ENCODE data around the gene SLC38A8. TPM values are rescaled to one million over a fixed set of nuclear protein-coding genes. Genes with fewer than 3 reads are reported as not detected.

The SLC38A8 gene
- total RNA-seq, 1 experiment from 2014 or later: 0.35 TPM

DNA sequence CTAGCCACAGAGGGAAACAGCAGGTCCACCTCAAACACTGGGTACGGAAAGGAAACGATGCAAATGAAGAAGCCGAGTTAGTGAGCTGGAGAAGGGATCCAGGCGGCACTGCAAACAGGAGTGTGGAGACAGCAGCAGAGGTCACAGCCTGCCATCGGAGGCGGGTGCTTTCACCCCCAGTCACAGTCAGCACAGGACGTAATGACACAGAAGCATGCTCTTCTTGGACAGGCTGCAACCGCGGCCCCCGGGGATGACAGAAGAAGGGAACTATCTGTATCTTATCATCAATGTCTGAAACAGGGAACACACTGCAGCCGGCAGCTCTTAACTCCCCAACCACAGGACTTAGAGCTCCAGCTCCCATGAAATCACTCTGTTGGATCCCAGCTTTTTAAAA lies 16.1 kb upstream of the SLC38A8 start:
- H3K4me1 Mint-ChIP-seq: peaks cover 7 to 16% of the 10 kb centered on the region in 2 experiments
- H4K8ac ChIP-seq (replicated peaks; ENCODE audit: insufficient read length, low read depth, low read length): no peak overlapping the region
- no peak overlapping the region for H3K56ac ChIP-seq (ENCODE audit: insufficient read length, low read depth, low read length)
- no peak overlapping the region for H2BK120ac ChIP-seq (ENCODE audit: low read depth, low read length, poor library complexity, severe bottlenecking)
- no peak overlapping the region for H3K27ac Mint-ChIP-seq
- no peak overlapping the region for H3K9ac ChIP-seq (ENCODE audit: extremely low read depth, insufficient read length, low read length)
- H3K27me3 Mint-ChIP-seq (ENCODE audit: low read depth): no peaks in the 10 kb centered on the region
- H2AFZ ChIP-seq (ENCODE audit: low read length): no peak overlapping the region
- H2AK5ac ChIP-seq (ENCODE audit: insufficient read length, low read length): no peak overlapping the region
- H2BK5ac ChIP-seq (ENCODE audit: insufficient read length, low read length): no peak overlapping the region
- H3K23me2 ChIP-seq (ENCODE audit: insufficient read length, low read depth, low read length, poor library complexity, severe bottlenecking): no peaks in the 10 kb centered on the region
- TF ChIP-seq, protein P1, sequence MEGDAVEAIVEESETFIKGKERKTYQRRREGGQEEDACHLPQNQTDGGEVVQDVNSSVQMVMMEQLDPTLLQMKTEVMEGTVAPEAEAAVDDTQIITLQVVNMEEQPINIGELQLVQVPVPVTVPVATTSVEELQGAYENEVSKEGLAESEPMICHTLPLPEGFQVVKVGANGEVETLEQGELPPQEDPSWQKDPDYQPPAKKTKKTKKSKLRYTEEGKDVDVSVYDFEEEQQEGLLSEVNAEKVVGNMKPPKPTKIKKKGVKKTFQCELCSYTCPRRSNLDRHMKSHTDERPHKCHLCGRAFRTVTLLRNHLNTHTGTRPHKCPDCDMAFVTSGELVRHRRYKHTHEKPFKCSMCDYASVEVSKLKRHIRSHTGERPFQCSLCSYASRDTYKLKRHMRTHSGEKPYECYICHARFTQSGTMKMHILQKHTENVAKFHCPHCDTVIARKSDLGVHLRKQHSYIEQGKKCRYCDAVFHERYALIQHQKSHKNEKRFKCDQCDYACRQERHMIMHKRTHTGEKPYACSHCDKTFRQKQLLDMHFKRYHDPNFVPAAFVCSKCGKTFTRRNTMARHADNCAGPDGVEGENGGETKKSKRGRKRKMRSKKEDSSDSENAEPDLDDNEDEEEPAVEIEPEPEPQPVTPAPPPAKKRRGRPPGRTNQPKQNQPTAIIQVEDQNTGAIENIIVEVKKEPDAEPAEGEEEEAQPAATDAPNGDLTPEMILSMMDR (conservative IDR thresholded peaks at IDR 0.05): no peak
- H3K4me3 Mint-ChIP-seq: no peak overlapping the region; a peak in 1 of 5 replicates
- H4K20me1 ChIP-seq (ENCODE audit: control insufficient read depth, insufficient read depth, insufficient read length): no peaks in the 10 kb centered on the region
- H3K36me3 Mint-ChIP-seq (ENCODE audit: insufficient read depth in 1 of 3, low read depth in 3 of 3): peaks cover 12 to 84% (median 63%) of the 10 kb centered on the region in 3 experiments; a peak in 6 of 7 replicates
- no peak for DNase-seq
- no peak overlapping the region for H4K91ac ChIP-seq (ENCODE audit: insufficient read length, low read depth, low read length)
- H2BK15ac ChIP-seq (ENCODE audit: low read depth, low read length): no peak overlapping the region
- no peak overlapping the region for H3K4ac ChIP-seq (ENCODE audit: low read depth, low read length)
- WGBS (ENCODE audit: extremely low coverage, insufficient read length, low lambda C conversion rate): no CpG with 5 or more reads among the region's 11 CpGs
- H3K23ac ChIP-seq (ENCODE audit: insufficient read length, low read depth, low read length): no peak overlapping the region
- no peak overlapping the region for H3K4me2 ChIP-seq (ENCODE audit: insufficient read depth, insufficient read length, low read length)
- no peaks in the 10 kb centered on the region for H3K9me3 ChIP-seq (ENCODE audit: control insufficient read depth, low read depth, low read length)
- no peaks in the 10 kb centered on the region for H3K4me1 ChIP-seq (ENCODE audit: insufficient read depth, low read length)
- no peak overlapping the region for H2BK12ac ChIP-seq (ENCODE audit: insufficient read length, low read depth, low read length)
- H4K5ac ChIP-seq (ENCODE audit: insufficient read length, low read depth, low read length): no peak overlapping the region
- no peaks in the 10 kb centered on the region for H3K79me1 ChIP-seq (ENCODE audit: insufficient read depth, low read depth, low read length, poor library complexity, severe bottlenecking)
- no peak overlapping the region for H3T11ph ChIP-seq (ENCODE audit: low read length)
- H3K27me3 ChIP-seq (ENCODE audit: insufficient read depth, low read length): no peaks in the 10 kb centered on the region
- H3K9me3 Mint-ChIP-seq: no peaks in the 10 kb centered on the region
- no peaks in the 10 kb centered on the region for H3K79me2 ChIP-seq (ENCODE audit: insufficient read depth, low read length)
- H3K27ac ChIP-seq (ENCODE audit: insufficient read length, low read depth, low read length): no peak overlapping the region
- H3K14ac ChIP-seq (ENCODE audit: insufficient read depth, low read length): no peak overlapping the region
- H2BK20ac ChIP-seq (ENCODE audit: low read depth, low read length, poor library complexity, severe bottlenecking): no peak overlapping the region
- H3K18ac ChIP-seq (ENCODE audit: insufficient read length, low read depth, low read length): no peak overlapping the region
